K562 (cell line): ENCODE results near the gene BEST1. TPM values are rescaled to one million over a fixed set of nuclear protein-coding genes. Genes with fewer than 3 reads are reported as not detected.

Experiments used
- BCOR ChIP-seq: fragments of 450-650 bp; IDR thresholded peaks from 2 replicates; pipeline ENCODE4 v1.6.1; 2016
- CEBPB ChIP-seq: fragments of 450-650 bp; IDR thresholded peaks from 2 replicates; pipeline ENCODE4 v1.6.1; 2016; ENCODE audit warnings: missing genetic modification characterization, missing compliant biosample characterization
- CEBPG ChIP-seq, 3 experiments: fragments of 200-800 bp in 1 of 3; sonication (Bioruptor generic) in 1 of 3; sonication (generic) in 1 of 3; formaldehyde crosslinking in 1 of 3; IDR thresholded peaks in 2 of 3; conservative IDR thresholded peaks in 1 of 3; 2 replicates each; pipeline versions ENCODE4 v1.6.1 to v1.8.0; 2016 to 2022; ENCODE audit warnings: missing compliant biosample characterization in 2 of 3, missing genetic modification characterization in 2 of 3, mild to moderate bottlenecking in 1 of 3, missing genetic modification reagents in 1 of 3
- CREM ChIP-seq: IDR thresholded peaks from 2 replicates; pipeline ENCODE4 v1.6.1; 2014; ENCODE audit warnings: antibody characterized with exemption, low read depth
- HDAC3 ChIP-seq: fragments of 450-650 bp; IDR thresholded peaks from 2 replicates; pipeline ENCODE4 v1.6.1; 2018; ENCODE audit warnings: borderline replicate concordance, mild to moderate bottlenecking, moderate library complexity; ENCODE audit not compliant: partially characterized antibody
- JUND ChIP-seq, 2 experiments: IDR thresholded peaks; 2 replicates in 1 of 2; 3 replicates in 1 of 2; pipeline ENCODE4 v1.6.1; 2011; ENCODE audit warnings: borderline replicate concordance in 2 of 2, low read depth in 2 of 2, low read length in 2 of 2, improper control_type of control experiment in 1 of 2, missing biosample characterization in 1 of 2, missing genetic modification characterization in 1 of 2, missing genetic modification reagents in 1 of 2
- L3MBTL2 ChIP-seq: fragments of 450-650 bp; IDR thresholded peaks from 2 replicates; pipeline ENCODE4 v1.6.1; 2016; ENCODE audit warnings: mild to moderate bottlenecking, moderate library complexity
- LARP7 ChIP-seq: fragments of 450-650 bp; IDR thresholded peaks from 2 replicates; pipeline ENCODE4 v1.6.1; 2016
- RCOR1 ChIP-seq, 2 experiments: IDR thresholded peaks; 2 replicates each; pipeline ENCODE4 v1.6.1; 2012; ENCODE audit warnings: low read depth in 2 of 2, low read length in 2 of 2, borderline replicate concordance in 1 of 2, improper control_type of control experiment in 1 of 2
- ZFP36 ChIP-seq: fragments of 150-350 bp; IDR thresholded peaks from 2 replicates; pipeline ENCODE4 v1.6.1; 2018; ENCODE audit warnings: low read length, low read depth; ENCODE audit not compliant: partially characterized antibody
- ZNF253 ChIP-seq: fragments of 250-450 bp; sonication (Bioruptor Pico); conservative IDR thresholded peaks from 2 replicates; pipeline ENCODE4 v1.6.1; 2021; ENCODE audit warnings: mild to moderate bottlenecking
- ZNF436 ChIP-seq: fragments of 250-450, 450-650 bp; sonication (Bioruptor Pico); formaldehyde crosslinking; IDR thresholded peaks from 2 replicates; pipeline ENCODE4 v1.7.0; 2020; ENCODE audit warnings: mild to moderate bottlenecking
- polyA plus RNA-seq, 8 experiments: library from polyadenylated mRNA; depleted of rRNA in 4 of 8; stranded (reverse) in 5 of 8; unstranded in 3 of 8; fragments of >200 nt; fragmentation: Nextera tagmentation in 2 of 8; fragmentation: Illumina TruSeq in 1 of 8; extraction: Ambion mirVana in 2 of 8; extraction: Trizol in 1 of 8; gene quantifications; 2 replicates each; pipeline versions ENCODE4 v1.2.1 to v1.2.3, GENCODE V29; 2011 to 2014; ENCODE audit warnings: inconsistent platforms in 1 of 8, missing spikeins in 1 of 8
- total RNA-seq, 7 experiments: library from RNA; depleted of rRNA in 6 of 7; stranded (reverse); fragments of >200 nt in 6 of 7; fragmentation: Illumina TruSeq in 2 of 7; extraction: Trizol in 2 of 7; gene quantifications; 2 replicates each; pipeline versions ENCODE4 v1.2.1 to v1.2.3, GENCODE V29; 2011 to 2021; ENCODE audit warnings: low replicate concordance in 1 of 7
- TF ChIP-seq, protein P1 (sequence below): sonication (generic); formaldehyde crosslinking; IDR thresholded peaks from 2 replicates; pipeline ENCODE4 v1.8.0; 2022; ENCODE audit warnings: missing genetic modification reagents, mild to moderate bottlenecking, borderline replicate concordance
- TF ChIP-seq, protein P2 (sequence below): fragments of 450-650 bp; IDR thresholded peaks from 2 replicates; pipeline ENCODE4 v1.6.1; 2016; ENCODE audit warnings: missing biosample characterization, missing genetic modification characterization
- TF ChIP-seq, protein P3 (sequence below): fragments of 450-650 bp; formaldehyde crosslinking; IDR thresholded peaks from 2 replicates; pipeline ENCODE4 v1.4.0; 2022; ENCODE audit warnings: mild to moderate bottlenecking, moderate library complexity
- TF ChIP-seq, protein P4 (sequence below): sonication (generic); formaldehyde crosslinking; IDR thresholded peaks from 2 replicates; pipeline ENCODE4 v1.9.0; 2022; ENCODE audit warnings: mild to moderate bottlenecking, missing genetic modification reagents
- TF ChIP-seq, protein P5 (sequence below): fragments of 250-450 bp; sonication (Bioruptor Pico); IDR thresholded peaks from 2 replicates; pipeline ENCODE4 v1.5.0; 2021

Gene BEST1
- total and polyA plus RNA-seq, 9 of the 15 experiments (the other 6 are each of a cell fraction or from before 2014, with no cell fraction given): 0.07 to 1.3 (median 0.40) TPM

DNA sequence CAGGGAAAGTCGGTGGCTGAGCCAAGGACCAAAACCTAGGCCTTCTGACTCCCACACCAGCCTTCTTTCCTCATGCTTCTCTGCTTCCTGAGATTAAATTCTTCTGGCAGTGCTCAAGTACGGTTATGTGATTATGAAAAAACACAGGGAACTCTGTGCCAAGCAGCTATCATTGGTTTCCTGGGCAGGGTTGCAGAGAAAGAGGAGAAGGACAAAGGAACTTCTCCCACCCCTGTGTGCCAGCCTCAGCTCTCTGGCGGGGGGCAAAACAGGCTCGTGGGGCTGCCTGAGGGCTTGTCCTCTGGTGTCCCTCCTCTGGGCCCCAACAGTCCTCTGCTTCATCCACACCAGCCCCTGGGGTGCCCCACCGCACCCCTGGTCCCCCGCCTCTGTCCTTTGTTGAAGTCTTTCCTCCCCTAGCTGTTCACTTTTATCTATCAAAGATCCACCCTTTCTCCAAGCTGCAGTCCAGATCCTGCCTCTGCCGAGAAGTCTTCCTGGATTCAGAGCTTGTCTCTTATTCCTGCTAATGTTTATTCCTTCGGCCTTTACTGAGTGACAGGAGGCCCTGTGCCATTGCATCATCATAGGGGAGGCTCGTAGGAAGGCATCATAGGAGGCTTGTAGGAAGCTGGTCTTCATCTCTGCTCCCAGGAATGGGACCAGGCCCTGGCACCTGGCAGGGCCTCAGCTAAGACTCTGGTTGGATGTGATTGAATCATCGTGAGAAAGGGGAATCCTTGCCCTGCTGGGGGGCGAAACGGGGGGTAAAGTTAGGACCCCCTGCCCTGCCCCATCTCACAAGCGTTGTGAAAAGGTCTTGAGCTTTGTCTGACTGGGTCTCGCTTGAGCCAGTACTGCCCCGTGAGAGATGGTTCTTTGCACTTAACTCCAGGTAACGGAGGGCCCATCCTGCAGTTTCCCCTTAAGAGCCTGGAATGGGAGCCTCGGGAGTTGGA lies 28.8 kb downstream of the BEST1 start (continued):
- TF ChIP-seq, protein P1, sequence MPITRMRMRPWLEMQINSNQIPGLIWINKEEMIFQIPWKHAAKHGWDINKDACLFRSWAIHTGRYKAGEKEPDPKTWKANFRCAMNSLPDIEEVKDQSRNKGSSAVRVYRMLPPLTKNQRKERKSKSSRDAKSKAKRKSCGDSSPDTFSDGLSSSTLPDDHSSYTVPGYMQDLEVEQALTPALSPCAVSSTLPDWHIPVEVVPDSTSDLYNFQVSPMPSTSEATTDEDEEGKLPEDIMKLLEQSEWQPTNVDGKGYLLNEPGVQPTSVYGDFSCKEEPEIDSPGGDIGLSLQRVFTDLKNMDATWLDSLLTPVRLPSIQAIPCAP (CRISPR knock-in tag): no peak
- TF ChIP-seq JUND (IDR thresholded peaks at IDR 0.05; ENCODE audit: borderline replicate concordance, low read depth, low read length) (peak; percentile 52; the same call in 1 of the 2 replicates), JUND (tag; IDR thresholded peaks at IDR 0.05; ENCODE audit: borderline replicate concordance, low read depth, low read length) (no peak; the same call in 2 of the 3 replicates), LARP7 (no peak), CEBPB (tag) (peak; percentile 89), ZFP36 (peak; percentile 98), RCOR1 (IDR thresholded peaks at IDR 0.05; ENCODE audit: borderline replicate concordance in 1 of 2, low read depth in 2 of 2, low read length in 2 of 2) (peak in 1 of 2 experiments; percentile 18; a peak in 1 of 4 replicates), CEBPG (CRISPR knock-in tag; IDR thresholded peaks at IDR 0.05) (peak; percentile 95), CEBPG (tag; conservative IDR thresholded peaks at IDR 0.05 in 1 of 2, IDR thresholded peaks at IDR 0.05 in 1 of 2) (peak; percentile 85 to 91), BCOR (peak; percentile 37; the same call in 1 of the 2 replicates), ZNF253 (CRISPR knock-in tag) (no peak), CREM (no peak), ZNF436 (CRISPR knock-in tag) (peak; percentile 78), HDAC3 (no peak), L3MBTL2 (peak; percentile 20; the same call in 1 of the 2 replicates)
- TF ChIP-seq, protein P2, sequence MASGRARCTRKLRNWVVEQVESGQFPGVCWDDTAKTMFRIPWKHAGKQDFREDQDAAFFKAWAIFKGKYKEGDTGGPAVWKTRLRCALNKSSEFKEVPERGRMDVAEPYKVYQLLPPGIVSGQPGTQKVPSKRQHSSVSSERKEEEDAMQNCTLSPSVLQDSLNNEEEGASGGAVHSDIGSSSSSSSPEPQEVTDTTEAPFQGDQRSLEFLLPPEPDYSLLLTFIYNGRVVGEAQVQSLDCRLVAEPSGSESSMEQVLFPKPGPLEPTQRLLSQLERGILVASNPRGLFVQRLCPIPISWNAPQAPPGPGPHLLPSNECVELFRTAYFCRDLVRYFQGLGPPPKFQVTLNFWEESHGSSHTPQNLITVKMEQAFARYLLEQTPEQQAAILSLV (tag): no peak
- TF ChIP-seq, protein P3, sequence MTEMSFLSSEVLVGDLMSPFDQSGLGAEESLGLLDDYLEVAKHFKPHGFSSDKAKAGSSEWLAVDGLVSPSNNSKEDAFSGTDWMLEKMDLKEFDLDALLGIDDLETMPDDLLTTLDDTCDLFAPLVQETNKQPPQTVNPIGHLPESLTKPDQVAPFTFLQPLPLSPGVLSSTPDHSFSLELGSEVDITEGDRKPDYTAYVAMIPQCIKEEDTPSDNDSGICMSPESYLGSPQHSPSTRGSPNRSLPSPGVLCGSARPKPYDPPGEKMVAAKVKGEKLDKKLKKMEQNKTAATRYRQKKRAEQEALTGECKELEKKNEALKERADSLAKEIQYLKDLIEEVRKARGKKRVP: 0 out of 2 replicates have a peak, but pooled peaks have one; percentile 45
- TF ChIP-seq, protein P4, sequence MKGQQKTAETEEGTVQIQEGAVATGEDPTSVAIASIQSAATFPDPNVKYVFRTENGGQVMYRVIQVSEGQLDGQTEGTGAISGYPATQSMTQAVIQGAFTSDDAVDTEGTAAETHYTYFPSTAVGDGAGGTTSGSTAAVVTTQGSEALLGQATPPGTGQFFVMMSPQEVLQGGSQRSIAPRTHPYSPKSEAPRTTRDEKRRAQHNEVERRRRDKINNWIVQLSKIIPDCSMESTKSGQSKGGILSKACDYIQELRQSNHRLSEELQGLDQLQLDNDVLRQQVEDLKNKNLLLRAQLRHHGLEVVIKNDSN (CRISPR knock-in tag): no peak
- TF ChIP-seq, protein P5, sequence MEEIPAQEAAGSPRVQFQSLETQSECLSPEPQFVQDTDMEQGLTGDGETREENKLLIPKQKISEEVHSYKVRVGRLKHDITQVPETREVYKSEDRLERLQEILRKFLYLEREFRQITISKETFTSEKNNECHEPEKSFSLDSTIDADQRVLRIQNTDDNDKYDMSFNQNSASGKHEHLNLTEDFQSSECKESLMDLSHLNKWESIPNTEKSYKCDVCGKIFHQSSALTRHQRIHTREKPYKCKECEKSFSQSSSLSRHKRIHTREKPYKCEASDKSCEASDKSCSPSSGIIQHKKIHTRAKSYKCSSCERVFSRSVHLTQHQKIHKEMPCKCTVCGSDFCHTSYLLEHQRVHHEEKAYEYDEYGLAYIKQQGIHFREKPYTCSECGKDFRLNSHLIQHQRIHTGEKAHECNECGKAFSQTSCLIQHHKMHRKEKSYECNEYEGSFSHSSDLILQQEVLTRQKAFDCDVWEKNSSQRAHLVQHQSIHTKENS (CRISPR knock-in tag): no peak
